Urothelium cell line (cell line): ENCODE results near the gene CEP162.
"Not testable (repeated sequence)": the region's sequence is repeated elsewhere in the genome, so short reads cannot be mapped to it uniquely, and the experiment has no call there.

Source experiments
- DNase-seq: peaks from one replicate; pipeline ENCODE4 v3.0.0; 2011; ENCODE audit warnings: low spot score, mixed read lengths
- FAIRE-seq: peaks from 2 replicates; lab custom pipeline; 2011; peaks lifted over from hg19 to GRCh38; lab: Jason Lieb, UNC

CEP162 gene

DNA sequence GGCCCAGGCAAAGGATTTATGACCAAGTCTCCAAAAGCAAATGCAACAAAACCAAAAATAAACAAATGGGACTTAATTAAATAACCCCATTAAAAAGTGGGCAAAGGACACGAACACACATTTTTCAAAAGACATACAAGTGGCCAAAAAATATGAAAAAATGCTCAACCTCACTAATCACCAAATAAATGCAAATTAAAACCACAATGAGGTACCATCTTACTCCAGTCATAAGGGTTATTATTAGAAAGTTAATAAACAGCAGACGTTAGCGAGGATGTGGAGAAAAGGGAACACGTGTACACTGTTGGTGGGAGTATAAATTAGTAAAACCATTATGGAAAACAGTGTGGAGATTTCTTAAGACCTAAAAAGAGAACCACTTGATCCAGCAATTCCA is 71.1 kb downstream of the CEP162 start:
- no peak for FAIRE-seq
- no peak for DNase-seq

DNA sequence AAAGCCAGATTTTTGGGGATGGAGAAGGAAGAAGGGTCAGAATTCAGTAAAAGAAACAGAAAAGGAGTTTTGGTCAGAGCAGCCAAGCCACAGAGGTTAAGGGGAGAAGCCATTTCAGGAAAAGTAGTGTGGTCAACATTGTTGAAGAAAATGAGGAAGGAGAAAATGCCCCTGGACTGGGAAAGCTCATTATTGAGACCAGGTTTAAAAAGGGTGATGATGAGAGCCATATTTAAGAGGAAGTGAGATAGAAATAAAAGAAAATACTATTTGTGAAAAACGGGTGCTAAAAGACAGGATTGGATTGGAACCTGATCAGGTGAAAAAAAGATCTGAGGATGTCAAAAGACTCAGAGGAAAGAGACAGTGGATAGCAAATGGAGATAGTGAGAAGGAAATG is 75.8 kb downstream of the CEP162 start:
- no peak for FAIRE-seq
- DNase-seq, result no peak

DNA sequence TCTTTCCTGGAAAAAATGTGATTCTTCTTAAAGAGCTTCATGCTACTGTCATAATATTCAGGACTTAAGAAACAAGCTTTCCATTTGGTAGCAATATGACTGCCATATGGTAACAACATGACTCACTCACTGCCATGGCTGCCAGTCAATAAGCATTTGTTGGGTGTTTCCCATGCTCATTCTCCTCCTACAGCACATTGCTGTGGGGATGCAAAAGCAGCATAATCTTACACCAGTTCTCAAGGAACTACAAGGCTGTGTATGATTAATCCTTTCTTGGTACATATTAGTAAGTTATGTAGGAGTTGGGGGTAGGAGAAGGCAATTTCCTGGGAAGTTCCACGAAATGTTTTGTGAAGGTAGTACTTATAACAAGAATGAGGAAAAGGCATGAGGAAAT is 76.7 kb downstream of the CEP162 start:
- DNase-seq (no peak), FAIRE-seq (no peak)

DNA sequence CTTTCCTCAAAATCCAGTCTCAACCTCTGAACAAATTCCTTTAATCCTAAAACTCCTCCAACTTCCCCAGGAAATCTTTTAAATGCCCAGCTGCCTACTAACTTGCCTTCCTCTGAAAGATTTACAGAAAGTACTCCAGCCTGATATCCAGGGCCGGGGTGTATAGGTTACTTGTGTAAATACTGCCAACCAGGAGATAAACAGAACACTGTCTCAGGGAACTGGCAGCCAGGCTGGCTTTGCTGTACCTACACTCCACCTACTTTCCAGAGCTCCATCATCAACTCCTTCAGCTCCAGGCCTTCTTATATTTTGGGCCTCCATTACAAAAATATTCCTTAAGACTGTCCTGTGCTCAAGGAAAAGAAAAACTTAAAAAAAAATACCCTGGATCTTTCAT is 85.9 kb downstream of the CEP162 start:
- FAIRE-seq, result no peak

DNA sequence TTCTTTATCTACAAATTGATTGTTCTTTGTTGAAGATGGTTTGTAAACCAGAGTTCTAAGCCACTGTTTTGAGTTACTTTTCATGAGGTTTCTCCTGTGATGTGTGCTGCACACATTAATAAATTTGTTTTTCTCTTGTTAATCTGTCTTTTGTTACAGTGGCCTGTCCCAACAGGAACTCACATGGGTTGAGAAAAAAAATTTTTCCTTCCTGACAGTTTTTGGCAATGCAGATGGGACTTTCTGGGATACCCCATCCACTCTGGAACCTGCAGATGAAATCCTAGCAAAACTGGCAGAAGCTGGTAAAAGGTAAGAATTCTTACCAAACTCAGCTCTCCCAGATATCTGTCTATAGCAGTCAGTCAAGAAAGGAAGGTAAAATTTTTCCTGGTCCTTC is 88.1 kb downstream of the CEP162 start:
- no peak for FAIRE-seq

More for the DNA sequence above, 85.9 kb downstream of the CEP162 start:
- no peak for DNase-seq

DNA sequence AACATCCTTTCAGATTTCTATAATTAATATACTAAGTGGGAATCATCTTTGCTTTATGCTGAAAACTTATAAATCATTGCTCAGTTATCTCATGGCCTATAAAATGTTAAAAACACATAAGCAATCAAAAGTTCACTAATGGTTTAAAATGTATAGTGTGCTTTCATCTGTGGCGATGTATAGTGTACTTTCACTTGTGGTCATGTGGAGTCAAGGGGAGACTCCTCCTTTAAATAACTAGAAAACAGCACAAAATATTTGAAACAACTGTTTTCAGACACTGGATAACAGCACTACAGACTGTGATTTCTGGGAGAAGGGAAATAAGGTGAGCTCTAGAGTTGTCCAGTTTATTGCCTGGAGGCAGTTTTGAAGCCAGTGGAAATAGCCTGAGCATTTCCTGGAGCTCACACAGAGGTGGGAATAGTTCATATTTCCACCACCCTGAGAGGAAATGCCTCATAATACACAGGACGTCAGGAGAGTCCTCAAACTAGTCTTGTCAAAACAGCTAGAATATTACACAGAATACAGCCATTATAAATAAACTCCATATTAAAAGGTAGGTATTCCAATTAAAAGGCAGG is 89.4 kb downstream of the CEP162 start:
- no peak for FAIRE-seq
- no peak for DNase-seq

More for the DNA sequence above, 88.1 kb downstream of the CEP162 start:
- DNase-seq, result no peak

DNA sequence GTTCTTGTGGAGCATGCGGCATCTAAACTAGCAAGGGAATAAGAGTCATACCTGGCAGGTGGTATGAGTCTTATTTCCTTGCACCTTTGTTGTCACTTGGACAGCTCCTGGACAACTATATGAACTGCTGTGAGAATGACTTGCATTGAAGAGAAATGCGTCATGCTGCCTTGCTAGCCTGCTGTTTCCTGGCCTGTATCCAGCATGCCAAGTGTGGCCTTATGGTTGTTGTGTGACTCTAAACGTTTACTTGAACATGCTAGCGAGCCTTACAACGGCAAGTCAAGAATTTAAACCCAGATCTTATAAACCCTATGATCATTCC is 90.4 kb downstream of the CEP162 start:
- DNase-seq, result no peak

DNA sequence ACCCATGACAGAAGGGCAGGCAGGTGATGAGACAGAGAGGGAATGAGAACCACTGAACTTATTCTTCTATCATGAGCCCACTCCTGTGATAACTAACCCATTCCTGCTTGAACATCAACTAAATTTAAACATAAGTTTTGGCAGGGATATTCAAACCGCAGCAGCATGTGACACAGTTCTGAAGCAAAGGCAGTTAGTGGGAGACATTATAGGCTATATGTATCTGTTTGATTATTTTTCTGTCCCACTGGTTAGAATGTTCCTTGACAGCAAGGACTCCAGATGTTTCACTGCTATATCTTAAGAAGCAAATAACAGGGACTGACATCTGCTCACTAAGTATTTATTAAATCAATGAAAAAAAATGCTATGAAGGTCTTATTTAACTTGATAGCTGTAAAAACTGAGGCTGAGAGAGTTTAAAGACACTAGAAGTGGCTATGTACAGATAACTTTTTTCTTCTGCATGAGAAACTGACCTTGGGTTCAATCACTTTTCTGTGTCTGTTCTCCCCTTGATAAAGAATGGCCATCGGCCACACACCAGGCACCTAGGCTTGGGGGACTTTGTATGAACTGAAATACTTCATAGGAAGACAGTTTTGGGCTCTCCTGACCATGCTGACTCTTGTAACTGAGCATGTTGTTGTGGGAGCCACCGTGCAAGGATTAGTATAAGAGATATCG is 90.9 kb downstream of the CEP162 start:
- FAIRE-seq (no peak), DNase-seq (no peak)

More for the DNA sequence above, 90.4 kb downstream of the CEP162 start:
- no peak for FAIRE-seq

DNA sequence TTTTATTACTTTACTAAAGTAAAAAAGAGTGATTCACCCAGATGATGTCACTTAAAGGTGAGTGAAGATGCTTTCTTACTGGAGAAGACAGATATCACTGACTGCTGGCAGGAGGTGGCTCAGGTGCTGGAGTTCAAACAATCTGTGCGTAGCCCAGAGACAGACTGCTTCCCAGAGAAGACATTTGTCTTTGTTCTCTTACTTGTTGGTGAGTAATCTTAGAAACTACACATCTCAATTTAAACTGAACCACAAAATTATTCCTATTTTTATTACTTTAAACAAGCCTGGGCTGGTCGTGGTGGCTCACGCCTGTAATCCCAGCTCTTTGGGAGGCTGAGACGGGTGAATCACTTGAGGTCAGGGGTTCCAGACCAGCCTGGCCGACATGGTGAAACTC is 92.2 kb downstream of the CEP162 start:
- FAIRE-seq (no peak), DNase-seq (no peak)

DNA sequence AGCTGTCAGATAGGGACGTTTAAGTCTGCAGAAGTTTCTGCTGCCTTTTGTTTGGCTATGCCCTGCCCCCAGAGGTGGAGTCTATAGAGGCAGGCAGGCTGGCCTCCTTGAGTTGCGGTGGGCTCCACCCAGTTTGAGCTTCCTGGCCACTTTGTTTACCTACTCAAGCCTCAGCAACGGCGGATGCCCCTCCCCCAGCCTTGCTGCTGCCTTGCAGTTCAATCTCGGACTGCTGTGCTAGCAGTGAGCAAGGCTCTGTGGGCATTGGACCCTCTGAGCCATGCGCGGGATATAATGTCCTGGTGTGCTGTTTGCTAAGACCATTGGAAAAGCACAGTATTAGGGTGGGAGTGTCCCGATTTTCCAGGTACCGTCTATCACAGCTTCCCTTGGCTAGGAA is 94.1 kb downstream of the CEP162 start:
- FAIRE-seq, DNase-seq: not testable (repeated sequence)

DNA sequence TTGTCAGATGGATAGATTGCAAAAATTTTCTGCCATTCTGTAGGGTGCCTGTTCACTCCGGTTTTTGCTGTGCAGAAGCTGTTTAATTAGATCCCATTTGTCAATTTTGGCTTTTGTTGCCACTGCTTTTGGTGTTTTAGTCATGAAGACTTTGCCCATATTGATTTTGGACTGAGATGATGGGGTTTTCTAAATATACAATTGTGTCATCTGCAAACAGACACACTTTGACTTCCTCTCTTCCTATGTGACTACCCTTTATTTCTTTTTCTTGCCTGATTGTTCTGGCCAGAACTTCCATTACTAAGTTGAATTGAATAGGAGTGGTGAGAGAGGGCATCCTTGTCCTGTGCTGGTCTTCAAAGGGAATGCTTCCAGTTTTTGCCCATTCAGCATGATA is 97.9 kb downstream of the CEP162 start:
- not testable (repeated sequence) for FAIRE-seq, DNase-seq

DNA sequence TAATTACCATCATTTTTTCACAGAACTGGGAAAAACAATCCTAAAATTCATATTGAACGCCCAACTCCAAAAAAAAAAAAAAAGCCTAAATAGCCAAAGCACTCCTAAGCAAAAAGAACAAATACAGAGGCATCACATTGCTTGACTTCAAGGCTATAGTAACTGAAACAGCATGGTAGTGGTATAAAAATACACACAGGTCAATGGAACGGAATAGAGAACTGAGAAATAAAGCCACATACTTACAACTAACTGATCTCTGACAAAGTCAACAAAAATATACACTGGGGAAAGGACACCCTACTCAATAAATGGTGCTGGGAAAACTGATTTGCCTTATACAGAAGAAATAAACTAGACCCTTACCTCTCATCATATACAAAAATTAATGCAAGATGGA is 104.3 kb downstream of the CEP162 start:
- FAIRE-seq (no peak), DNase-seq (no peak)

DNA sequence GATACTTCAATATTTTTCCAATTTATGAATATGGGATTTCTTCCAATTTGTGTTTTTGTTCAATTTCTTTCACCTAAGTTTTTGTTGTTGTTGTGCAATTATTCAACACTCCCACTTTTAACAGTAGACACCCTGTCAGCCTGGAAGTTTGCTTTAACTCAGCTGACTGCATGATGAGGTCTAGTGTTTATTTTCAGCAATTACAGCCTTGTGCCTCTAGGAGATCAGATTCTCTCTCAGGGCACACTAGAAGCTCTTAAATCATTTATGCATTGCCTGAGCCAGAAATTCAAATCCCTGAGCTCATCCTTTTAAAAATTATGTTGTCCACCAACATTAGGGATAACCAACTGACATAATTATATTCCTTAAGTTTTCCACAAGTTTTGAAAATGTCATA is 108.2 kb downstream of the CEP162 start:
- FAIRE-seq (no peak), DNase-seq (no peak)

DNA sequence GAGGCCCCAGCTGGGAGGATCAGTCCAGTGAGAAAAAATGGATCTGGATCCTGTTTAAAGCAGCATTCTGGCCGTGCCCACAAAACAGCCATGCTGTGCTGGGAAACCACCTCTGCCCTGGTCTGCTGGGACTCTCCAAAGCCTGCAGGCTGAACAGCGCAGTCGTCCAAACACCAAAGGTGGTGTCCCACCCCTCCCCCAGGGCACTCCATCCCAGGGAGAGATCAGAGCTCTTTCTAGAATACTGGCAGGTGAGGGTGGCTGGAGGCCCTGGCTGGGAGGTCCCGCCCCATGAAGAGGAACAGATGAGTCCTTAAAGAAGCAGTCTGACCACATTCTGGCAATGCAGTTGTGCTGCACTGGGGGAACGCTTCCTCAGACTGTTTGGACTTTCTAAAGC is 109.3 kb downstream of the CEP162 start:
- DNase-seq (no peak), FAIRE-seq (no peak)

DNA sequence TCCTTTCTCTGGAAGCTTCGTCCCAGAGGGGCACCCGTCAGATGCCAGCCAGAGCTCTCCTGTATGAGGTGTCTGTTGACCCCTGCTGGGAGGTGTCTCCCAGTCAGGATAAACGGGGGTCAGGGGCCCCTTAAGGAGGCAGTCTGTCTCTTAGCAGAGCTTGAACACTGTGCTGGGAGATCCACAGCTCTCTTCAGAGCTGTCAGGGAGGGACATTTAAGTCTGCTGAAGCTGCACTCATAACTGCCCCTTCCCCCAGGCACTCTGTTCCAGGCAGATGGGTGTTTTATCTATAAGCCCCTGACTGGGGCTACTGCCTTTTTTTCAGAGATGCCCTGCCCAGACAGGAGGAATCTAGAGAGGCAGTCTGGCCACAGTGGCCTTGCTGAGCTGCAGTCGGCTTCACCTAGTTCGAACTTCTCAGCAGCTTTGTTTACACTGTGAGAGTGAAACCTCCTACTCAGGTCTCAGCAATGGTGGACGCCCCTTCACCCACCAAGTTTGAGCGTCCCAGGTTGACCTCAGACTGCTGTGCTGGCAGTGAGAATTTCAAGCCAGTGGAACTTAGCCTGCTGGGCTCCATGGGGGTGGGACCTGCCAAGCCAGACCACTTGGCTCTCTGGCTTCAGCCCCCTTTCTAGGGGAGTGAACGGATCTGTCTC is 112.4 kb downstream of the CEP162 start:
- not testable (repeated sequence) for FAIRE-seq

DNA sequence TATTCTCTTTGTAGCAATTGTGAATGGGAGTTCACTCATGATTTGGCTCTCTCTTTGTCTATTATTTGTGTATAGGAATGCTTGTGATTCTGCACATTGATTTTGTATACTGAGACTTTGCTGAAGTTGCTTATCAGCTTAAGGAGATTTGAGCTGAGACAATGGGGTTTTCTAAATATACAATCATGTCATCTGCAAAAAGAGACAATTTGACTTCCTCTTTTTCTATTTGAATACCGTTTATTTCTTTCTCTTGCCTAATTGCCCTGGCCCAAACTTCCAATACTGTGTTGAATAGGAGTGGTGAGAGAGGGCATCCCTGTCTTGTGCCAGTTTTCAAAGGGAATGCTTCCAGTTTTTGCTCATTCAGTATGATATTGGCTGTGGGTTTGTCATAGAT is 116.1 kb downstream of the CEP162 start:
- not testable (repeated sequence) for FAIRE-seq, DNase-seq

More for the DNA sequence above, 112.4 kb downstream of the CEP162 start:
- DNase-seq, result not testable (repeated sequence)

DNA sequence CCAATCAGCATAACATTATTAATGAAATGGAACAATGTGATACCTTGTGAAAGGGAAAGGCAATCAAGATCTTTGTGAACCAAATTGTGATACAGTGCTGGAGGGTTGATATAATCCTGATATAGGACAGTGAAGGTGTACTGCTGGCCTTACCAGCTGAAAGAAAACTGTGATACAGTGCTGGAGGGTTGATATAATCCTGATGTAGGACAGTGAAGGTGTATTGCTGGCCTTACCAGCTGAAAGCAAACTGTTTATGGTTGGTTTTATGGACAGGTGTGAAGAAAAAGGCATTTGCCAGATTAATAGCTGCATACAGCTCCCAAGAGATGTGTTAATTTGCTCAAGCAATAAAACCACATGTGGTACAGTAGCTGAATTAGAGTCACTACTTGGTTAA is 119.9 kb downstream of the CEP162 start:
- no peak for FAIRE-seq
- no peak for DNase-seq

DNA sequence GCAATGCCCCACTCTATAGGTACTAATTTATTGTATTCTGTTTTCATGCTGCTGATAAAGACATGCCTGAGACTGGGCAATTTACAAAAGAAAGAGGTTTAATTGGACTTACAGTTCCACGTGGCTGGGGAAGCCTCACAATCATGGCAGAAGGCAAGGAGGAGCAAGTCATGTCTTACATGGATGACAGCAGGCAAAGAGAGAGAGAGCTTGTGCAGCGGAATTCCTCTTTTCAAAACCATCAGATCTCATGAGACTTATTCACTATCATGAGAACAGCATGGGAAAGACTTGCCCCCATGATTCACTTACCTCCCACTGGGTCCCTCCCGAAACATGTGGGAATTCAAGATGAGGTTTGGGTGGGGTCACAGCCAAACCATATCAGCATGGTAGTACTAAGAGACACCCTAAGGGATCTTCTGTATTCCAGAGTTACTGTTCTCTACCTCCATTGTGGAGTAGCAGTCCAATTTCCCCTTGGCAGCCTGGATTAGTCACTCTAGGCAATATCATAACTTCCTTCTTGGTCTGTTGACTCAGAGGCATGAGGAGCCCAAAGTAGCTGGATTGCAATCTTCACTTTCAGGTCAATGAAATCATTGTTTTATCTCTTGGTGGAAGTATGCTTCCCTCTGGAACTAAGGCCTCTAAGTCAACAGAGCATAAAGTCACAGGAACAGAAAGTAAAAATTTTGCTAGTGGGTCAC is 122.1 kb downstream of the CEP162 start:
- FAIRE-seq, result not testable (repeated sequence)
- peak; percentile 6 for DNase-seq

DNA sequence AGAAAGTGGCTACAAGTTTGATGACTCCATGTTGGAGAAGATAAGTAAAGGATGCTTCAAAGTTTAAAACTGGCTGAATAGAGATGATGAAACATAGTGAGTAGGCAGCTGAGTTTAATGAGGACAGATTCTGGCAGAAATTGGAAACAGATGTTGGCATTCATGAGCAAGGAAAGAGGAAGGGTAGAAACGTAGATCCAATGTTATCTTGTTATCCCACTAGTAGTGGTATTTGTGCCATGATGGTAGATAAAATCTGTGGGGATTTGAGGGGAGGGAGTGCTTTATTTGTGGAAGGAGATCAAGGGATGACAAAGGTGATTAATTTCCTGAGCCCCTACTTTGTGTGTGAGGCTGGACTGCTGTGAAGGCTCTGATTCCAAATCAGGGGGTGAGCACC is 124.4 kb downstream of the CEP162 start:
- no peak for DNase-seq
- no peak for FAIRE-seq

DNA sequence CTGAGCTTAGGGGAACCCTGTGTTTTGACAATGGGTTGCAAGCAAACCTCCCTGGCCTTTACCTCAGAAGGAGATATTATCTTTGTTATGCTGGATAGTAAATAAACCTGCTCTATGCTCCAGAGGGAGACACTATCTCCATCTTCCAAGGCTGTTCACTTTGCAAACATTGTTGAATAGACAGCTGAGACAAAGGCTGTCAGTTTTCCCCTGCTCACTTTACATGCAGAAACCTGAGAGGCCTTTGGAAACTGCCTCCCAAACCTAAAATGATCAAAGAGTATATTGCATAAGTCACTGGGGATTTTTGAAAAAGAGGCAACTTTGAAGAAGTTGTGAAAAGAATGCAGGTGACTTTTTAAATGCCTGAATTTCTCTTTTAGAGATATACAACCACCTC is 132.3 kb downstream of the CEP162 start:
- DNase-seq (no peak), FAIRE-seq (no peak)
